ENCODE results near the gene SPINK8.
"Not testable (repeated sequence)": the region's sequence is repeated elsewhere in the genome, so short reads cannot be mapped to it uniquely, and the experiment has no call there.

Gene SPINK8

DNA sequence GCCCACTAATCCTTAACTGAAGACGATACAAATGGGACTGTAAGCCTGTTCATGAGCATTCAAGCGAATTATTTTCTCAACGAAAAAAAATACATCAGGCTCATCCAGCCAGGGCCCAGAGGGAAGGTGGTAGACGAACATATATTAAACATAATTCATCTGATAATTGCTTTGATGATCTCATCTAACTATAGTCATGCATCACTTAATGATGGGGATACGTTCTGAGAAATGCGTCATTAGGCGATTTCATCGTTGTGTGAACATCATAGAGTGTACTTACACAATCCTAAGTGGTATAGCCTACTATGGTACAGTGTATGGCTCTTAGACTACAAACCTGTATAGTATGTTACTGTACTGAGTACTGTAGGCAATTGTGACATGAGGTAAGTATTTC, 10.0 kb upstream of the SPINK8 start:
- H3K27me3 ChIP-seq (ENCODE audit: insufficient read depth, low read length) = peaks cover 5% of the 10 kb centered on the region; the same call in 1 of the 2 replicates
- no peak overlapping the region for H3K9ac ChIP-seq (ENCODE audit: low read length)
- H3K36me3 ChIP-seq (ENCODE audit: insufficient read depth, low read length) = no peaks in the 10 kb centered on the region
- H3K4me2 ChIP-seq (ENCODE audit: low read length) = no peak overlapping the region
- H2AFZ ChIP-seq (ENCODE audit: low read length) = no peak overlapping the region
- no peaks in the 10 kb centered on the region for H3K9me3 ChIP-seq (ENCODE audit: low read length)
- no peaks in the 10 kb centered on the region for H3K79me2 ChIP-seq (ENCODE audit: insufficient read depth, low read length)
- H3K4me3 ChIP-seq (ENCODE audit: low read depth, low read length, poor library complexity, severe bottlenecking) = no peak overlapping the region
- TF ChIP-seq, protein P1, sequence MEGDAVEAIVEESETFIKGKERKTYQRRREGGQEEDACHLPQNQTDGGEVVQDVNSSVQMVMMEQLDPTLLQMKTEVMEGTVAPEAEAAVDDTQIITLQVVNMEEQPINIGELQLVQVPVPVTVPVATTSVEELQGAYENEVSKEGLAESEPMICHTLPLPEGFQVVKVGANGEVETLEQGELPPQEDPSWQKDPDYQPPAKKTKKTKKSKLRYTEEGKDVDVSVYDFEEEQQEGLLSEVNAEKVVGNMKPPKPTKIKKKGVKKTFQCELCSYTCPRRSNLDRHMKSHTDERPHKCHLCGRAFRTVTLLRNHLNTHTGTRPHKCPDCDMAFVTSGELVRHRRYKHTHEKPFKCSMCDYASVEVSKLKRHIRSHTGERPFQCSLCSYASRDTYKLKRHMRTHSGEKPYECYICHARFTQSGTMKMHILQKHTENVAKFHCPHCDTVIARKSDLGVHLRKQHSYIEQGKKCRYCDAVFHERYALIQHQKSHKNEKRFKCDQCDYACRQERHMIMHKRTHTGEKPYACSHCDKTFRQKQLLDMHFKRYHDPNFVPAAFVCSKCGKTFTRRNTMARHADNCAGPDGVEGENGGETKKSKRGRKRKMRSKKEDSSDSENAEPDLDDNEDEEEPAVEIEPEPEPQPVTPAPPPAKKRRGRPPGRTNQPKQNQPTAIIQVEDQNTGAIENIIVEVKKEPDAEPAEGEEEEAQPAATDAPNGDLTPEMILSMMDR (IDR thresholded peaks at IDR 0.05; ENCODE audit: low read length) = no peak
- TF ChIP-seq EZH2 (IDR thresholded peaks at IDR 0.05; ENCODE audit: borderline replicate concordance, low read length) = no peak
- no peaks in the 10 kb centered on the region for H3K9me2 ChIP-seq (ENCODE audit: low read depth, low read length)
- no peaks in the 10 kb centered on the region for H4K20me1 ChIP-seq (ENCODE audit: insufficient read depth, low read length)
- no peak overlapping the region for H3K27ac ChIP-seq (ENCODE audit: low read depth, low read length, poor library complexity, severe bottlenecking)
- H3K4me1 ChIP-seq (ENCODE audit: insufficient read depth, low read length, severe bottlenecking) = peaks cover 4% of the 10 kb centered on the region
- H3F3A ChIP-seq (ENCODE audit: insufficient read depth, low read length) = no peaks in the 10 kb centered on the region

DNA sequence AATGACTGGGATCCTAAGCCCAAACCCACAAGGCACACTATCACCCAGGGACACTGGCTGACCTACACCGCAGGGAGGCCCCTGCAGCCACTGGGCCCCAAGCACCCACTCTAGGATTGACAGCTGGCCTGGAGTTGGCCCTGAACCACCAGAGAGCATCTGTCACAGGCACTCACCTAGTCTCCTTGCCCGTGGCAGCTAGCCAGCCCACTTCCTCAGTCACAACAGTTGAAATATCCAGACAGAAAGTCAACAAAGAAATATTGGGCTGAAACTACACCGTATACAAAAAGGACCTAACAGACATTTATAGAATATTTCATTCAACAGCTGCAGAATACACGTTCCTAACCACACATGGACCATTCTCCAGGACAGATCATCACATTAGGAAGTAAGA, 5.2 kb upstream of the SPINK8 start:
- no peaks in the 10 kb centered on the region for H3K36me3 ChIP-seq (ENCODE audit: insufficient read depth, low read length)
- H3F3A ChIP-seq (ENCODE audit: insufficient read depth, low read length) = no peaks in the 10 kb centered on the region
- no peaks in the 10 kb centered on the region for H3K79me2 ChIP-seq (ENCODE audit: insufficient read depth, low read length)
- TF ChIP-seq EZH2 (IDR thresholded peaks at IDR 0.05; ENCODE audit: borderline replicate concordance, low read length) = no peak
- TF ChIP-seq, protein P1 (IDR thresholded peaks at IDR 0.05; ENCODE audit: low read length) = no peak
- no peaks in the 10 kb centered on the region for H4K20me1 ChIP-seq (ENCODE audit: insufficient read depth, low read length)
- H3K9me2 ChIP-seq (ENCODE audit: low read depth, low read length) = no peaks in the 10 kb centered on the region
- H3K9ac ChIP-seq (ENCODE audit: low read length) = no peak overlapping the region
- H2AFZ ChIP-seq (ENCODE audit: low read length) = no peak overlapping the region
- H3K27me3 ChIP-seq (ENCODE audit: insufficient read depth, low read length) = peaks cover 7% of the 10 kb centered on the region; the same call in 1 of the 2 replicates
- no peaks in the 10 kb centered on the region for H3K9me3 ChIP-seq (ENCODE audit: low read length)
- peaks cover 4% of the 10 kb centered on the region for H3K4me1 ChIP-seq (ENCODE audit: insufficient read depth, low read length, severe bottlenecking)
- no peak overlapping the region for H3K4me3 ChIP-seq (ENCODE audit: low read depth, low read length, poor library complexity, severe bottlenecking)
- H3K4me2 ChIP-seq (ENCODE audit: low read length) = no peak overlapping the region
- no peak overlapping the region for H3K27ac ChIP-seq (ENCODE audit: low read depth, low read length, poor library complexity, severe bottlenecking)

- H3F3A ChIP-seq (ENCODE audit: insufficient read depth, low read length); H3K4me1 ChIP-seq (ENCODE audit: insufficient read depth, low read length, severe bottlenecking); H3K79me2 ChIP-seq (ENCODE audit: insufficient read depth, low read length); H4K20me1 ChIP-seq (ENCODE audit: insufficient read depth, low read length); H3K9me2 ChIP-seq (ENCODE audit: low read depth, low read length); H3K36me3 ChIP-seq (ENCODE audit: insufficient read depth, low read length); H3K27ac ChIP-seq (ENCODE audit: low read depth, low read length, poor library complexity, severe bottlenecking); H3K9ac ChIP-seq (ENCODE audit: low read length); H2AFZ ChIP-seq (ENCODE audit: low read length); H3K9me3 ChIP-seq (ENCODE audit: low read length); H3K27me3 ChIP-seq (ENCODE audit: insufficient read depth, low read length); H3K4me2 ChIP-seq (ENCODE audit: low read length); H3K4me3 ChIP-seq (ENCODE audit: low read depth, low read length, poor library complexity, severe bottlenecking): not testable (repeated sequence)
Observed at GRCh38 chr3:48337536-48337935, 4.1 kb upstream of the SPINK8 start.

DNA sequence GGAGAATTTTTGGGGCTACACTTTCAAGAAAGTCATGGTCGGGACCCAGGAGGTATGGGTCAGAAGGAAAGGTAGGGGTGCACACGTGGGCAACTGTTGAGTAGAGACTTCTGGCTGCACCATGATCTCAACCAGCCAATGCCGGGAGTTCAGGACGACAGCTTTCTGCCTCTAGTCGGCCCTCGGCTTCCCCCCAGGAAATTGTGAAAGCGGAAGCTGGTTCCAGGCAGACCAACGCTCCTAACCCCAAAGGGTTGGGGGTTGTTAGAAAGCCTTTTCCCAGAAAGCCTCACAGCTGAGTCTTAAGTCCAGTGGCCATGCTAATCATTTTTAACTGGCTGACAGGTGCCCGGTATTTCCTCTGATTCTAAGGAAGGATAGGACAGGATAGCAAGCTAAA, 1.8 kb upstream of the SPINK8 start:
- not testable (repeated sequence) for H3K79me2 ChIP-seq (ENCODE audit: insufficient read depth, low read length); H3F3A ChIP-seq (ENCODE audit: insufficient read depth, low read length); H3K27ac ChIP-seq (ENCODE audit: low read depth, low read length, poor library complexity, severe bottlenecking); H3K9ac ChIP-seq (ENCODE audit: low read length); H3K4me2 ChIP-seq (ENCODE audit: low read length); H3K9me3 ChIP-seq (ENCODE audit: low read length); H3K36me3 ChIP-seq (ENCODE audit: insufficient read depth, low read length); H3K4me3 ChIP-seq (ENCODE audit: low read depth, low read length, poor library complexity, severe bottlenecking); H3K4me1 ChIP-seq (ENCODE audit: insufficient read depth, low read length, severe bottlenecking); H3K9me2 ChIP-seq (ENCODE audit: low read depth, low read length); H2AFZ ChIP-seq (ENCODE audit: low read length); H3K27me3 ChIP-seq (ENCODE audit: insufficient read depth, low read length); H4K20me1 ChIP-seq (ENCODE audit: insufficient read depth, low read length)

All from OCI-LY1 (cell line).